ENCODE measurements around the gene HPSE2.

Gene HPSE2

DNA sequence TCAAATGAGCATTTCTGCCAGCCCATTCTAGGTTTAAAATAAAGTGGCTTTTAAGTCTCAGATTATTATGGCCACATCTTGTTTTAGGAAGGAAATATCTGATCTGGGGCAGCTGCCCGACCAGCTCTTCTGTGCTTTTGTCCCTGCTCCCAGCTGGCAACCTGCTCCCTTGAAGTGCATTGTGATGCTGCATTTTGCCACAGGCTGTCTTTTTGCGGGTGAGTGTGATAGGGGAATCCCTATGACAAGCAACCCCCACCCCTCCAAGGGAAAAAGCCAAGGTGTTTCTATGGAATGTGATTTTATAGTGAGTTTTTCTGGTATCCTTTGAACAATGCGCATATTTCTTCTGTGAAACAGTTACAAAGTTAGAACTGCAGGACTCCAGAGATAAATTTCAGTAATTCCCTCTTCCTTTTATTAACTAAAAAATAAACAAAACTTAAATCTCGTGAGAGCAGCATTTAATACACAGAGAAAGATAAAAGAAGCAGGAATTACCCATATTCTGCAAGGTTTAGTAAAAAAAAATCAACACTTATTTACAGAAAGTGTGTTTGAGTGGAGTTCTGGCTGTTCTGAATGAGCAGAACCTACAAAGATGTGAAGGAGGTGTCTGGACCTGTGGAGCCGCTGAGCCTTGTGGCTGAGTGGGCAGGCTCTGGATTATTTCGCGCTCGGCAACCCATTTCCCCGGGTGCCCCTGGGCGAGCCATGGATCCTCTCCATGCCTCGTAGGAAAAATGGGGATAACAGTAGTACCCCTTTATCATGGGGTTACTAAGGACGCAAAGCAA is 778.8 kb downstream of the HPSE2 start:
- no peak overlapping the region for H3K4me3 ChIP-seq (ENCODE audit: low read depth, low read length)
- no peak for DNase-seq (ENCODE audit: low read depth)
- TF ChIP-seq, protein P1, sequence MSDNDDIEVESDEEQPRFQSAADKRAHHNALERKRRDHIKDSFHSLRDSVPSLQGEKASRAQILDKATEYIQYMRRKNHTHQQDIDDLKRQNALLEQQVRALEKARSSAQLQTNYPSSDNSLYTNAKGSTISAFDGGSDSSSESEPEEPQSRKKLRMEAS (IDR thresholded peaks at IDR 0.05; ENCODE audit: low read depth, low read length) = no peak
- TF ChIP-seq, protein P2, sequence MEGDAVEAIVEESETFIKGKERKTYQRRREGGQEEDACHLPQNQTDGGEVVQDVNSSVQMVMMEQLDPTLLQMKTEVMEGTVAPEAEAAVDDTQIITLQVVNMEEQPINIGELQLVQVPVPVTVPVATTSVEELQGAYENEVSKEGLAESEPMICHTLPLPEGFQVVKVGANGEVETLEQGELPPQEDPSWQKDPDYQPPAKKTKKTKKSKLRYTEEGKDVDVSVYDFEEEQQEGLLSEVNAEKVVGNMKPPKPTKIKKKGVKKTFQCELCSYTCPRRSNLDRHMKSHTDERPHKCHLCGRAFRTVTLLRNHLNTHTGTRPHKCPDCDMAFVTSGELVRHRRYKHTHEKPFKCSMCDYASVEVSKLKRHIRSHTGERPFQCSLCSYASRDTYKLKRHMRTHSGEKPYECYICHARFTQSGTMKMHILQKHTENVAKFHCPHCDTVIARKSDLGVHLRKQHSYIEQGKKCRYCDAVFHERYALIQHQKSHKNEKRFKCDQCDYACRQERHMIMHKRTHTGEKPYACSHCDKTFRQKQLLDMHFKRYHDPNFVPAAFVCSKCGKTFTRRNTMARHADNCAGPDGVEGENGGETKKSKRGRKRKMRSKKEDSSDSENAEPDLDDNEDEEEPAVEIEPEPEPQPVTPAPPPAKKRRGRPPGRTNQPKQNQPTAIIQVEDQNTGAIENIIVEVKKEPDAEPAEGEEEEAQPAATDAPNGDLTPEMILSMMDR (IDR thresholded peaks at IDR 0.05; ENCODE audit: low read depth, low read length) = no peak
- TF ChIP-seq POLR2A (IDR thresholded peaks at IDR 0.05; ENCODE audit: extremely low read depth, insufficient read length) = no peak
- TF ChIP-seq MYC (IDR thresholded peaks at IDR 0.05; ENCODE audit: low read depth, low read length) = no peak

DNA sequence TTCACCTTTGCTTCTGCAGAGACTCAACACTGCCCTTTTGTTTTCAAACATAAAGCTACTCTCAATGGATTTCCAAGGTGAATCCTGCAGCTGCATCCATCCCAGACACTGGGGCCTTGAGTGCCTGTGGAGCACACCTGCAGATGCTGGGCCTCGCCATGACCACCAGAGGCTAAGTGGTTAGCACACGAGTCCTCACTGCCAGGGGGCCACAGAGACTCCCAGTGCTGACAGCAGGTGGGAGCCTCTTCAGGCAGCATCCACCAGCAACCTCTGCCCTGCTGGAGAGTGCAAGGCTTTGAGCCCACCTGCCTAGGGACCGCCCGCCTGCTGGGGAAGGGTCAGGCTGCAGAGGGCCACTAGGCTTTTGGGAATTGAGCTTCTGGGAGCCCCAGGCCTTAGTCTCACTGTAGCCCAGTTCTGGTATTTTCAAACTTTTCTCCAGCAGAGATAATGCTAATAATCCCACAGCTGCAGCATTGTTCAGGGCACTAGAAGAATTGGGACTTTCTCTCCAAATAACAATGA is 779.5 kb downstream of the HPSE2 start:
- no peak for TF ChIP-seq POLR2A (IDR thresholded peaks at IDR 0.05; ENCODE audit: extremely low read depth, insufficient read length)
- TF ChIP-seq MYC (IDR thresholded peaks at IDR 0.05; ENCODE audit: low read depth, low read length) = no peak
- TF ChIP-seq, protein P1 (IDR thresholded peaks at IDR 0.05; ENCODE audit: low read depth, low read length) = no peak
- TF ChIP-seq, protein P2 (IDR thresholded peaks at IDR 0.05; ENCODE audit: low read depth, low read length) = no peak
- no peak overlapping the region for H3K4me3 ChIP-seq (ENCODE audit: low read depth, low read length)
- no peak for DNase-seq (ENCODE audit: low read depth)

DNA sequence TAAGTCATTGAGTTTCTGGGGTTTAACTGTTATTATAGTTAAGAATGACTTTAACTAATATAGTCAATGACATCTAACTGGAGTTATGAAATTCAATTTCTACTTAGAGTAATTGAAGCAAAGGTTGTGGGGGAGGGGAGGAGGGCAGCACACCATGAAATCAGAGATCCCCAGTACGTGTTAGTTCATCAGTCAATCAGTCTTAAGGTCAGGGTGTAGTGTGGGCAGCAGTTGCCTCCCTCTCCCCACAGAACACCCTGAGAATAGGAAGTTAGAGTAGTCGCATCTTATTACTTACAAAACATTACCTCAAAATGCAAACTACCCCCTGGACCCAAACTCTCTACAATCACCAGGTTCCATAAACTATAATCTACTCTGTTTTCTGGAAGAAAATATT is 781.9 kb downstream of the HPSE2 start:
- no peak overlapping the region for H3K4me3 ChIP-seq (ENCODE audit: low read depth, low read length)
- DNase-seq (ENCODE audit: low read depth) = no peak
- TF ChIP-seq, protein P1 (IDR thresholded peaks at IDR 0.05; ENCODE audit: low read depth, low read length) = no peak
- TF ChIP-seq POLR2A (IDR thresholded peaks at IDR 0.05; ENCODE audit: extremely low read depth, insufficient read length) (no peak), MYC (IDR thresholded peaks at IDR 0.05; ENCODE audit: low read depth, low read length) (no peak)
- TF ChIP-seq, protein P2 (IDR thresholded peaks at IDR 0.05; ENCODE audit: low read depth, low read length) = no peak

DNA sequence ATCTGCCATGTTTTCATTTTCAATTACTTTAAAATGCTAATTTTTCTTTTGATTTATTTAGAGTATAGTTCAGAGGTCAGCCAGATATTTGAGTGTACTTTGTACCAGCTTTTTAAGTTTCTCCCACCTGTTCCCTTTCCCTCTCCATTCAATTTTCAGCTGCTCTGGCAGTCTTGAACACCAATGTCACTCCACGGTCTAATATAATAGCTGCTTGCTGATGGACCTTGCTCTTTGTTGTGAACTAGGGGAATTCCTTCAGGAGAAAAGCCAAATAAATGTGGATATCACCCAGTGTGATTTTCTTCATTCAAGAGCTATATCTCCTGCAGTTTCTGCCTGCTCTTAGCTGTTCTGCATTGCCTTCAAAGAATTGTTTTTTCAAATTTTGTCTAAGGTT is 785.0 kb downstream of the HPSE2 start:
- TF ChIP-seq, protein P2 (IDR thresholded peaks at IDR 0.05; ENCODE audit: low read depth, low read length) = no peak
- TF ChIP-seq MYC (IDR thresholded peaks at IDR 0.05; ENCODE audit: low read depth, low read length) = no peak
- no peak for TF ChIP-seq POLR2A (IDR thresholded peaks at IDR 0.05; ENCODE audit: extremely low read depth, insufficient read length)
- TF ChIP-seq, protein P1 (IDR thresholded peaks at IDR 0.05; ENCODE audit: low read depth, low read length) = no peak
- no peak overlapping the region for H3K4me3 ChIP-seq (ENCODE audit: low read depth, low read length)
- no peak for DNase-seq (ENCODE audit: low read depth)

DNA sequence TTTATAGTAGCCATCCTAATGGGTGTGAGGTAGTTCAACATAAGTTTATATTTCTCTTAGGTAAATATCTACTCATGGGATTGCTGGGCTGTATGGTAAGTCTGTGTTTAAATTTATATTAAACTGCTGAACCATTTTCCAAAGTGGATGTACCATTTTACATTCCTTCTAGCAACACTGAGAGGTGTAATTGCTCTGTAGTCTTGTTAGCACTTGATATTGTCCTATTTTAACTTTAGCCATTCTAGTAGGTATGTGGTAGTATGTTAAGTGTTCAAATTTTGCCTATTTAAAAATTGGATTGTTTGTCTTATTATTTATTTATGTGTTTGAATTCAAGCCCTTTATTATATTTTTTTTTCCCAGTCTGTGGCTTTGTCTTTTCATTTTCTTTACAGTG is 786.4 kb downstream of the HPSE2 start:
- DNase-seq (ENCODE audit: low read depth) = no peak
- no peak for TF ChIP-seq MYC (IDR thresholded peaks at IDR 0.05; ENCODE audit: low read depth, low read length)
- TF ChIP-seq, protein P2 (IDR thresholded peaks at IDR 0.05; ENCODE audit: low read depth, low read length) = no peak
- TF ChIP-seq, protein P1 (IDR thresholded peaks at IDR 0.05; ENCODE audit: low read depth, low read length) = no peak
- H3K4me3 ChIP-seq (ENCODE audit: low read depth, low read length) = no peak overlapping the region
